A673 (cell line): ENCODE results near the gene TCL1A.

Experiments
- EZH2 ChIP-seq: fragments of 200-600 bp; sonication (generic); IDR thresholded peaks from 2 replicates; pipeline ENCODE4 v1.6.1; 2017; ENCODE audit warnings: borderline replicate concordance, low read depth, mild to moderate bottlenecking, mixed read lengths, antibody characterized with exemption, low read length; ENCODE audit not compliant: poor library complexity, severe bottlenecking
- TF ChIP-seq, protein P1 (sequence below): fragments of 300-800, 200-600 bp; sonication (generic); conservative IDR thresholded peaks from 2 replicates; pipeline ENCODE4 v1.5.1; 2017; ENCODE audit warnings: low read depth, mild to moderate bottlenecking, antibody characterized with exemption, low read length, moderate library complexity, mixed read lengths

DNA sequence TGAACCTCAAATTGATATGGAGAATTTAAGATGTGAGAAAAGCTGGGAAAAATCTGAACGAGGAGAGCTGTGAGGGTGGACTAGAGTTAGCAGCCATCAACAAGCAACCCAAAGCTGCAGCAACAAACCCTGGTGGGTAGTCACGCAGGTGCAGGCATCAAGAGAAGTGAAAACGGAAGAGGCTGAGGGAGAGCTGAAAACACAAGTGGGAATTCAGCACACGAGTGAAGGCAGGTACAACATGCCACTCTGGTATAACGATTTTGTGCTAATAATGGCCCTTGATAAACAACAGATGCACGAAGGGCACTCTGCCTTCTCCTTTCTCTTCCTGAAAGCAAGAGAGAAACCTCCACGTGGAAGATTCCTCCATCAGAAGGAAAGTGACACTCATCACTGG lies 16.2 kb downstream of the TCL1A start:
- TF ChIP-seq, protein P1, sequence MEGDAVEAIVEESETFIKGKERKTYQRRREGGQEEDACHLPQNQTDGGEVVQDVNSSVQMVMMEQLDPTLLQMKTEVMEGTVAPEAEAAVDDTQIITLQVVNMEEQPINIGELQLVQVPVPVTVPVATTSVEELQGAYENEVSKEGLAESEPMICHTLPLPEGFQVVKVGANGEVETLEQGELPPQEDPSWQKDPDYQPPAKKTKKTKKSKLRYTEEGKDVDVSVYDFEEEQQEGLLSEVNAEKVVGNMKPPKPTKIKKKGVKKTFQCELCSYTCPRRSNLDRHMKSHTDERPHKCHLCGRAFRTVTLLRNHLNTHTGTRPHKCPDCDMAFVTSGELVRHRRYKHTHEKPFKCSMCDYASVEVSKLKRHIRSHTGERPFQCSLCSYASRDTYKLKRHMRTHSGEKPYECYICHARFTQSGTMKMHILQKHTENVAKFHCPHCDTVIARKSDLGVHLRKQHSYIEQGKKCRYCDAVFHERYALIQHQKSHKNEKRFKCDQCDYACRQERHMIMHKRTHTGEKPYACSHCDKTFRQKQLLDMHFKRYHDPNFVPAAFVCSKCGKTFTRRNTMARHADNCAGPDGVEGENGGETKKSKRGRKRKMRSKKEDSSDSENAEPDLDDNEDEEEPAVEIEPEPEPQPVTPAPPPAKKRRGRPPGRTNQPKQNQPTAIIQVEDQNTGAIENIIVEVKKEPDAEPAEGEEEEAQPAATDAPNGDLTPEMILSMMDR = no peak
- no peak for TF ChIP-seq EZH2
